SK-N-MC (cell line): ENCODE data around the gene AP4M1.

Source experiments
- EZH2 ChIP-seq: fragments of 200-600 bp; sonication (generic); IDR thresholded peaks from one replicate; pipeline ENCODE4 v1.6.1; 2017; ENCODE audit warnings: antibody characterized with exemption
- FOXP2 ChIP-seq: optimal IDR thresholded peaks from 2 replicates; pipeline ENCODE3; 2011; ENCODE audit warnings: mild to moderate bottlenecking, moderate library complexity; ENCODE audit not compliant: insufficient read depth; ENCODE audit errors: extremely low read length, control extremely low read depth
- POLR2AphosphoS5 ChIP-seq: IDR thresholded peaks from 2 replicates; pipeline ENCODE4 v1.6.1; 2012; ENCODE audit warnings: mild to moderate bottlenecking, low read depth, low read length, borderline replicate concordance

DNA sequence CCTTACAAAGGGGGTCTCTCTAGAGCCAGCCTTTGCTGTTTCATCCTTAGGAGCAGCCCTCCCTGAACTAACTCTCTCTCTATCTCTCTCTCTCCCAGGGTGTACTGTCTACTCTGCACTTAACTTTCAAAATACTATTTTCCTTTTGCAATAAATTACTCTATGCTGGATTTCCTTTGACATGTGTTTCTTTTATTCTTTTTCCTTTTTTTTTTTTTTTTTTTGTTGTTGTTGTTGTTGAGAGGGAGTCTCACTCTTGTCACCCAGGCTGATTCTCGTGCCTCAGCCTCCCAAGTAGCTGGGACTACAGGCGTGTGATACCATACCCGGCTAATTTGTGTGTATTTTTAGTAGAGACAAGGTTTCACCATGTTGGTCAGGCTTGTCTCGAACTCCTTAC, 18.5 kb upstream of the AP4M1 start:
- TF ChIP-seq EZH2 (no peak), POLR2AphosphoS5 (no peak), FOXP2 (no peak)
